Measurements from ENCODE around the gene RPS21. TPM values are rescaled to one million over a fixed set of nuclear protein-coding genes. Genes with fewer than 3 reads are reported as not detected.

The RPS21 gene
- total and polyA plus RNA-seq, 2 of the 13 experiments (the other 11 are each of a cell fraction or from before 2014, with no cell fraction given): 2,647 to 11,063 TPM

- no peak for TF ChIP-seq HNF1A (IDR thresholded peaks at IDR 0.05; ENCODE audit: low read depth)
- peak; percentile 80; the same call in 1 of the 2 replicates for TF ChIP-seq HNF1A (CRISPR knock-in tag; IDR thresholded peaks at IDR 0.05; ENCODE audit: borderline replicate concordance)
- no peak for TF ChIP-seq RFX1 (IDR thresholded peaks at IDR 0.05)
- TF ChIP-seq HNF4A (CRISPR knock-in tag; IDR thresholded peaks at IDR 0.05): peak; percentile 33
- peak; percentile 88; the same call in 1 of the 2 replicates for TF ChIP-seq ZBTB46 (CRISPR knock-in tag; IDR thresholded peaks at IDR 0.05; ENCODE audit: borderline replicate concordance)
- peak; percentile 83; the same call in 1 of the 2 replicates for TF ChIP-seq ZNF576 (CRISPR knock-in tag; IDR thresholded peaks at IDR 0.05)
- peak; percentile 84; the same call in 1 of the 2 replicates for TF ChIP-seq ZNF503 (CRISPR knock-in tag; IDR thresholded peaks at IDR 0.05)
- peak; percentile 91 for TF ChIP-seq PAX8 (CRISPR knock-in tag; IDR thresholded peaks at IDR 0.05; ENCODE audit: borderline replicate concordance)
- peak; percentile 78; the same call in 1 of the 2 replicates for TF ChIP-seq ZFP1 (CRISPR knock-in tag; IDR thresholded peaks at IDR 0.05)
- TF ChIP-seq SIN3A (IDR thresholded peaks at IDR 0.05; ENCODE audit: borderline replicate concordance, low read depth, low read length): peak; percentile 82; the same call in 1 of the 2 replicates
- TF ChIP-seq MTA3 (CRISPR knock-in tag; IDR thresholded peaks at IDR 0.05): no peak
- peak; percentile 90 for TF ChIP-seq ZNF747 (CRISPR knock-in tag; IDR thresholded peaks at IDR 0.05; ENCODE audit: borderline replicate concordance)
- TF ChIP-seq ZNF691 (CRISPR knock-in tag; IDR thresholded peaks at IDR 0.05; ENCODE audit: borderline replicate concordance, low read depth): peak; percentile 97
- 0 out of 2 replicates have a peak, but pooled peaks have one; percentile 85 for TF ChIP-seq ATF5 (CRISPR knock-in tag; IDR thresholded peaks at IDR 0.05; ENCODE audit: low read depth)
- TF ChIP-seq DRAP1 (CRISPR knock-in tag; IDR thresholded peaks at IDR 0.05): no peak
- TF ChIP-seq ZNF772 (CRISPR knock-in tag; IDR thresholded peaks at IDR 0.05): peak; percentile 83
- TF ChIP-seq FIP1L1 (IDR thresholded peaks at IDR 0.05; ENCODE audit: borderline replicate concordance, insufficient read depth, low read depth, low read length): no peak
Measured at GRCh38 chr20:62407221-62407992, 20.5 kb downstream of the RPS21 start, which contains the start of gene CABLES2 (continued).

Data from HepG2 (cell line).